GM18511 (cell line): ENCODE results near the gene CPLX3.

ENCODE experiments used
- ATAC-seq: cut with Tn5 transposase; IDR thresholded peaks from one replicate; pipeline ENCODE4 v1.9.1; 2021; ENCODE audit warnings: mild to moderate bottlenecking, moderate library complexity; ENCODE audit not compliant: unreplicated experiment

The CPLX3 gene

GRCh38 chr15:74788042-74788682, 38.3 kb upstream of the CPLX3 start:
- no peak for ATAC-seq

DNA sequence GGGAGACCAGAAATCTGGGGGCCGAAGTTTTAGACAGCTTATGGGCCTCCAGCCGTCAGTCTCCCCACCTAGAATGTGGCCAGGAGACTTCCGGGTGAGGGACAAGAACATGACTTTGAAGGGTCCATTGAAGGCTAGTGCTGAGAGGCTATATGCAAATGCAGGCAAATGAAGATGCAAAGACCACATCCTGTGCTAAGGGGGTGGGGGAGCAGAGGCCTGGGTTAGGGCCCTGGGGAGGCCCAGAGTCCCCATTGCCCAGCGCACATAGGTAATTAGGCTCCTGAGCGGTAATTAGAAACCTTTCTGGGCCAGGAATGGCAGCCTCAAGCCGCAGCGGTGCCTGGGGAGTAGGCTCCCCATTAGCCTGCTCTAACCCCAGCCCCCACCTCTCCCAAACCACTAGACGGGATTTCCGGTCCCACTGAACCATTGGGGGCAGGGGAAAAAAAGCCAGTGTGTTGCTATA, 37.7 kb upstream of the CPLX3 start:
- ATAC-seq = peak; percentile 34

DNA sequence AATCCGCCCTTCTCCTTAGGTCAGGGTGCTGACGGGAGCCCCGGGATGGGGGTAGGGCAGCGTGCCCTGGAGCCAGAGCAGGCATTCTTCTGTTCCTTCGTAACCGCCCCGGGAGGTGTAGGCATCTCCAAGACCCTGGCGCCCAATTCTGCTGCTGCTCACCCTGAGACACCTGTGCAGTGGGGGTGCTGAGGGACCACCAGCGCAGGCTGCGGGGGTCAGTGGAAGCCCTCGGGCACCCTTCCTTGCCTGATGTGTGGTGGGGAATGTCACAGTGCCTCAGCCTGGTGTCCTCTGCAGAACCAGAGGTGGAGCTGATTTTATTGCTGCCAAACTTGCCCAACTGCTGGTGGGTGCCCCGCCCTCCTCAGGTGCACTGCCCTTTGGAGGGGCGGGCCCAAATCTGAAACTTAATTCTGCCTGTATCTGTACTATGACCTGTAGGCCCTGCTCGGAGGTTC, 37.2 kb upstream of the CPLX3 start:
- no peak for ATAC-seq

DNA sequence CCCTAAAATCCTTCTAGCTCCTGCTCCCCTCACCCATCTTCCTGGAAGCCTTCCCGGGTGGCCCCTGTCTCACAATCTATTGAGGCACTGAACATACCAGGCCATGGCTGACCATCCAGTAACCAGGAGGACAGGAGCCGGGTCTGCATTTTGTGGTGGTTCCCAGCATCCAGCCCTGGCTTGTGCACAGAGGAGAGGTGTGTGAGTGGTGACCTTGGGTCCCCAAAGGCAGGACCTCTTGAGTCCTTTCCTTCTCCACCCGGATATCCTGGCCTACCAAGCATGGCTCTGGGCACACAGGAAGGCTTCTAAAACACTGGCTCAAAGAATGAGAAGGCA, 36.7 kb upstream of the CPLX3 start:
- ATAC-seq = no peak

- ATAC-seq = peak; percentile 32
Observed at GRCh38 chr15:74790080-74790916, 36.1 kb upstream of the CPLX3 start.

- ATAC-seq = no peak
Observed at GRCh38 chr15:74791007-74791406, 35.4 kb upstream of the CPLX3 start.

GRCh38 chr15:74791667-74792066, 34.8 kb upstream of the CPLX3 start:
- no peak for ATAC-seq

DNA sequence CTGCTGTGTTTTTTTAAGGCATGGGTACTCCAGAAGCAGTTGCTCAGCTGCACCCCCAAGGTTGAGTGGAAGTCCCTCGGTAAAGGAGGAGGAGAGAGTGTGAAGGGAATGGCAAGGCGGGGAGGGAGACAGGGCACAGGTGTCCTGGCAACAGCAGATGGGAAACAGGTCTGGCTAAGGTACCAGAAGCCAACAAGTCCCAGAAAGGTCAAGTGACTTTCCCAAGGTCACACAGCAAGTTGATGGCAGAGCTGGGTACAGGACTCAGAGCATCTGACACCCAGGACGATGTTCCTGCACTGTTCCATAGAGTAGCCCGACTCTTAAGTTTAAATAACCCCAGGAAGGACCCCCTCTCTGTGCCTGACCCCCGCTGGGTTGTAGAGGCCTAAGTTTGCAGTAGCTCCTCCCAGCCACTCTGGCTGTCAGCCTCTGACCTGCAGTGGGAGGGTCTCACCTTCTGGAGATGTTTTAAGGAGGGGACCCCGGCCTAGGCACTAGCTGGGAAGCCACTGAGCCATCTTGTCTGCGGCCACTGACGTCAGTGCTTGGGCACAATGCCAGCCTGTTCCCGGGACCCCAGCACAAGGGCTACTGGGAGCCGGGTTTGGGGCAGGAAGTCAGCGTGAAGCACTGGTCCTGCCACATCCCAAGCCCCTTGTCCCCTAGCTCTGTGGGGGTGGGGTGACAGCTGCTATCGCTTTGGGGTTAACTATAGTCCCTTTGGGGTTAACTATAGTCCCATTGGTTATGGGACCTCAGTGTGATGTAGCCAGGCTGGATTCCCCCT, 34.0 kb upstream of the CPLX3 start:
- ATAC-seq = no peak

GRCh38 chr15:74793135-74794028, 33.0 kb upstream of the CPLX3 start:
- ATAC-seq = no peak

DNA sequence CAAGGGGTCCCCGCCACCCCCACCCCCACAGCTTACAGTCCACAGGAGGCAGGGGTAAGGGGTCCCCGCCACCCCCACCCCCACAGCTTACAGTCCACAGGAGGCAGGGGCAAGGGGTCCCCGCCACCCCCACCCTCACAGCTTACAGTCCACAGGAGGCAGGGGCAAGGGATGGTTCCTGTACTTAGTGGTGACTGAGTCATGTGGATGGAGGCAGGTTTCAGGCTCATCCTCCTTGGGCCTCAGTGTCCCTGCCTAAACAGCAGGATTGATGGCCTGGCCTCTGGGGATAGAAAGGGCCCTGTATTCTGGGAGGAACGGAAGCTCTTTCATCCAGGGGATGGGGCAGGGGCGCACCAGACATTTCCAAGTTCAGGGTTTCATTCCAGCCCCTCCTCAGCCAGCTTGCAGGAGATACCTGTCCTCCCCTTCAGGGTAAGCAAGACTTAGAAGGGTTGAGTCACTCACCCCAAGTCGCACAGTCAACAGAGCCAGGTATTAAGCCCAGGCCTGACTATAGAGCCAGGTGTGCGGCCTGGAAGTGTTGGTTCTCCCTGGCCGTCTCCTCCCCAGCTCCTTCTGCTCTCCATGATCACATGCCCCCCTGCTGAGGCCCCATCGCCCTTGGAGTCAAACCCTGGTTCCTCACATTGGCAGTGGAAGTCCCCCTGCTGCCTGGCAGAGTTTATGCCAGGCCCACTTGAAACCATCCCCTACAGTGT, 32.0 kb upstream of the CPLX3 start:
- ATAC-seq = no peak

DNA sequence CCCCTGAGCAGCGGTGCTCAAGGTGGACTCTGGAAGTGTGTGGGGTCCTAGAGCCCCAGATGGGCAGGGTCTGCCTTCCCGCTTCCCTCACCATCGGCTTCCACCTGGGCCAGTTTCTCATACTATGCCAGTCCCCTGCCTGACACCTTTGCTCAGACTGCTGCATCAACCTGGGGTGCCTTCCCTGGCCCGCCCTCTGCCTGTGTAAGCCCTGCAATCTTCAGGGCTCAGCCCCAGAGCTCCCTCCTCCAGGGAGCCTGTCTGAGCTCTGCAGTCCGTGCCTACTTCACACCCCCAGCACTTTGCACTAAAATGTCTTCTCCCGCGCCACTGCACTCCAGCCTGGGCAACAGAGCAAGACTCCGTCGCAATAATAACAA, 31.5 kb upstream of the CPLX3 start:
- no peak for ATAC-seq

- ATAC-seq = no peak
Observed at GRCh38 chr15:74795966-74796625, 30.3 kb upstream of the CPLX3 start.

DNA sequence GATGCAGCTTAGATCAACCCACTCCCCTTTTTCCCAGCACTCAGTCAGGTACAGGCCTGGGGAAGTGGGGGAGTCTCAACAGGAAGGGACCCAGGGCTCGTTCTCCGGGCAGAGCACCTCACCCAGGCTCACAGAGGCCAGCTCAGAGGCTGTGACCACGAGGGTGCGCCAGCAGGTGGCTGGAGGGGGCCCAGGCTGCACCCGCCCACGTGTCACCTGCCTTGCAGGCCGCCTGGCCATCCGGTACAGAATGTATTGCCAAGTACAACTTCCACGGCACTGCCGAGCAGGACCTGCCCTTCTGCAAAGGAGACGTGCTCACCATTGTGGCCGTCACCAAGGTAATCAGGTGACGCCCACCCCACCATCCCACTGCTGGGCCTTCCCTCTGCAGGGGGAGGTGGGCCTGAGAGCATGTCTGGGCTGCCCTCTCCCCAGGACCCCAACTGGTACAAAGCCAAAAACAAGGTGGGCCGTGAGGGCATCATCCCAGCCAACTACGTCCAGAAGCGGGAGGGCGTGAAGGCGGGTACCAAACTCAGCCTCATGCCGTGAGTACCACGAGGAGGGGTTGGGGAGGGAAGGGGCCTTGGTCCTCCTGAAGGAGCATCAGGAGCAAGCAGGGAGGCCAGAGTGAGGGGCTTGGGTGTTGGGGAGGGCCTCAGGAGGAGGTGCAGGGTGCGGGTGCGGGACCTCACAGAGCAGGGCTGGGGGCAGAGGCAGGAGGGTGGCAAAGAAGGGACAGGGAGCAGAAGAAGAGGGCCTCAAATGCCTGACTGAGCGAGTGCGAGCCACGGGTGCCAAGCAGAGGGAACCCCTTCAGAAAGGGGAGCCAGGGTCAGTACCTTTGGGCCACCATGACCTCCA, 27.8 kb upstream of the CPLX3 start:
- no peak for ATAC-seq

GRCh38 chr15:74799255-74799855, 27.1 kb upstream of the CPLX3 start:
- peak; percentile 18 for ATAC-seq

DNA sequence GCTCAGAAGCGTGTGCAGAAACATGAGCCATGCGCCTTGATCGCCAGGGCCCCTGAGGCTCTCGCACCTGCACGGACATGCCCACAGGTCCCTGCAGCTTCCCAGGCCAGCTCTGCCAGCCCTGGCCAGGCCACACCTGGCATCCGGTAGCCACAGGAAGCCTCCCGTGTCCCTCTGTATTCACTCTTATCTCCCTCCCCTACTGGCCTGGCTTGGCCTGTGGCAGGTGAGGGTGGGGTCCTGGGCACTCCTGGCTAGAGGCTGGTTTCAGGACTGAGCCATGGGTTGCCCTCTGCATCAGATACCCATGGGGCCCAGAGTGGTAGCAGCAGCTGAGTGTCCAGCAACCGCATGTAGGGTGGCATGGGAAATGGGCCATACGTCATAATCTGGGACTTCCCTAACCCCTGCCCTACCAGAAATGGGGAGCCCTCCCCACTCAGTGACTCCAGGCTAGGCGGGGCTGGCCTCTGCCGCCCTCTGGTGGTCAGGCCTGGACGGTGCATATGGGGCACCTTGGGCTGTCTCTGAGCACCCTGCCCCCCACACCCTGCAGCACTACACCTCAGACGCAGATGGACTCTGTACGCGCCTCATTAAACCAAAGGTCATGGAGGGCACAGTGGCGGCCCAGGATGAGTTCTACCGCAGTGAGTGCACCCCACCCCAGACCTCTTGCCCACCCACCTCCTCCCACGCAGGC, 26.4 kb upstream of the CPLX3 start:
- ATAC-seq = peak; percentile 78

GRCh38 chr15:74800559-74801094, 25.8 kb upstream of the CPLX3 start:
- ATAC-seq = no peak

GRCh38 chr15:74801311-74801997, 25.0 kb upstream of the CPLX3 start:
- ATAC-seq = no peak
